Dendritic cell treated with granulocyte-macrophage colony-stimulating factor and Interleukin-4, amounts not matched to agents 40 ng/mL and 50 ng/mL, for 4 days (primary cell): ENCODE measurements around the gene PEX13.

ENCODE experiments used
- H3K27ac Mint-ChIP-seq: one replicate; pipeline ENCODE4 v1.8.0; 2022; ENCODE audit warnings: mild to moderate bottlenecking, mixed read lengths
- H3K27me3 Mint-ChIP-seq: one replicate; pipeline ENCODE4 v1.8.0; 2022; ENCODE audit warnings: mild to moderate bottlenecking, mixed read lengths
- H3K36me3 Mint-ChIP-seq: one replicate; pipeline ENCODE4 v1.8.0; 2022; ENCODE audit warnings: low read depth, mixed read lengths
- H3K4me1 Mint-ChIP-seq: one replicate; pipeline ENCODE4 v1.8.0; 2022; ENCODE audit warnings: low read depth, mixed read lengths
- H3K4me3 Mint-ChIP-seq: one replicate; pipeline ENCODE4 v1.8.0; 2022; ENCODE audit warnings: mild to moderate bottlenecking, moderate library complexity, mixed read lengths
- H3K9me3 Mint-ChIP-seq: one replicate; pipeline ENCODE4 v1.8.0; 2022; ENCODE audit warnings: mixed read lengths
- intact Hi-C: fragments of 100-400 bp; cut with micrococcal nuclease; formaldehyde crosslinking; loops from one replicate; pipeline ENCODE4 v1.15.0; 2022

Gene PEX13

GRCh38 chr2:61065714-61066709 lies 48.5 kb downstream of the PEX13 start, which contains the start of gene SANBR:
TSS of gene SANBR (plus strand) at chr2:61065871. CDS start at chr2:61070351, 4,480 bp downstream.
- Mint-ChIP-seq H3K9me3 (no peaks in the 10 kb centered on the region), H3K36me3 (peaks cover 18% of the 10 kb centered on the region), H3K27me3 (no peaks in the 10 kb centered on the region), H3K4me1 (peaks cover 10% of the 10 kb centered on the region), H3K4me3 (peak within 1 kb of the TSS; percentile 91), H3K27ac (peak within 1 kb of the TSS; percentile 84)
- intact Hi-C loops = loop anchor here (5.0 kb wide), 3 partner anchors 49 to 406 kb away; partner anchors contain the start of genes PEX13, PUS10 and USP34

GRCh38 chr2:61074100-61074499 lies 56.6 kb downstream of the PEX13 start:
- Mint-ChIP-seq H3K27ac (no peak overlapping the region), H3K27me3 (no peaks in the 10 kb centered on the region), H3K36me3 (peaks cover 64% of the 10 kb centered on the region), H3K4me1 (no peaks in the 10 kb centered on the region), H3K9me3 (no peaks in the 10 kb centered on the region), H3K4me3 (no peak overlapping the region)
- intact Hi-C loops = no loop called here

GRCh38 chr2:61085883-61086282 lies 68.4 kb downstream of the PEX13 start:
- no peak overlapping the region for H3K4me3 Mint-ChIP-seq
- peaks cover 75% of the 10 kb centered on the region for H3K36me3 Mint-ChIP-seq
- H3K27me3 Mint-ChIP-seq = no peaks in the 10 kb centered on the region
- intact Hi-C loops = no loop called here
- H3K9me3 Mint-ChIP-seq = no peaks in the 10 kb centered on the region
- H3K4me1 Mint-ChIP-seq = no peaks in the 10 kb centered on the region
- no peak overlapping the region for H3K27ac Mint-ChIP-seq

GRCh38 chr2:61089797-61090196 lies 72.3 kb downstream of the PEX13 start:
- peaks cover 66% of the 10 kb centered on the region for H3K36me3 Mint-ChIP-seq
- H3K4me3 Mint-ChIP-seq = no peak overlapping the region
- H3K9me3 Mint-ChIP-seq = no peaks in the 10 kb centered on the region
- intact Hi-C loops = no loop called here
- H3K27ac Mint-ChIP-seq = no peak overlapping the region
- no peaks in the 10 kb centered on the region for H3K4me1 Mint-ChIP-seq
- H3K27me3 Mint-ChIP-seq = no peaks in the 10 kb centered on the region

GRCh38 chr2:61090386-61090921 lies 72.9 kb downstream of the PEX13 start:
- Mint-ChIP-seq H3K36me3 (peaks cover 60% of the 10 kb centered on the region), H3K27me3 (no peaks in the 10 kb centered on the region), H3K9me3 (no peaks in the 10 kb centered on the region), H3K27ac (no peak overlapping the region), H3K4me3 (no peak overlapping the region), H3K4me1 (no peaks in the 10 kb centered on the region)
- intact Hi-C loops = no loop called here

GRCh38 chr2:61091485-61091884 lies 74.0 kb downstream of the PEX13 start:
- intact Hi-C loops = no loop called here
- no peaks in the 10 kb centered on the region for H3K27me3 Mint-ChIP-seq

GRCh38 chr2:61096438-61096837 lies 78.9 kb downstream of the PEX13 start:
- no peaks in the 10 kb centered on the region for H3K4me1 Mint-ChIP-seq
- no peak overlapping the region for H3K27ac Mint-ChIP-seq
- peaks cover 17% of the 10 kb centered on the region for H3K36me3 Mint-ChIP-seq
- no peak overlapping the region for H3K4me3 Mint-ChIP-seq
- H3K27me3 Mint-ChIP-seq = no peaks in the 10 kb centered on the region
- intact Hi-C loops = no loop called here
- no peaks in the 10 kb centered on the region for H3K9me3 Mint-ChIP-seq

More at GRCh38 chr2:61091485-61091884, 74.0 kb downstream of the PEX13 start:
- H3K4me1 Mint-ChIP-seq = no peaks in the 10 kb centered on the region
- H3K27ac Mint-ChIP-seq = no peak overlapping the region
- H3K4me3 Mint-ChIP-seq = no peak overlapping the region
- H3K9me3 Mint-ChIP-seq = no peaks in the 10 kb centered on the region
- peaks cover 58% of the 10 kb centered on the region for H3K36me3 Mint-ChIP-seq

- no peaks in the 10 kb centered on the region for H3K9me3 Mint-ChIP-seq
- intact Hi-C loops = no loop called here
- H3K27me3 Mint-ChIP-seq = no peaks in the 10 kb centered on the region
- no peaks in the 10 kb centered on the region for H3K4me1 Mint-ChIP-seq
- H3K36me3 Mint-ChIP-seq = peaks cover 33% of the 10 kb centered on the region
- H3K4me3 Mint-ChIP-seq = no peak overlapping the region
- no peak overlapping the region for H3K27ac Mint-ChIP-seq
Observed at GRCh38 chr2:61100801-61101200, 83.3 kb downstream of the PEX13 start.
